Stimulated activated CD4-positive, alpha-beta T cell treated with anti-CD3 and anti-CD28 coated beads, Interleukin-1b, Interleukin-23, amount 100 ng/mL, for 1 hour (primary cell): ENCODE results near the gene NIT1.

Experiments
- DNase-seq, 2 donors: peaks; one replicate each; pipeline ENCODE4 v3.0.0-alpha.2; 2020; ENCODE audit warnings: low read depth in 2 of 2

Gene NIT1

GRCh38 chr1:161084597-161084988 lies 33.3 kb upstream of the NIT1 start:
- no peak for DNase-seq

GRCh38 chr1:161085165-161085564 lies 32.7 kb upstream of the NIT1 start:
- no peak for DNase-seq

- no peak for DNase-seq
Observed at GRCh38 chr1:161086457-161086856, 31.4 kb upstream of the NIT1 start.

- no peak for DNase-seq
Observed at GRCh38 chr1:161088587-161089110, 29.3 kb upstream of the NIT1 start.

GRCh38 chr1:161089251-161089924 lies 28.5 kb upstream of the NIT1 start, which contains the start of gene NECTIN4:
Gene NECTIN4 (minus strand): TSS chr1:161089558. CDS start chr1:161089296, 262 bp downstream.
- no peak for DNase-seq

- DNase-seq: no peak
Observed at GRCh38 chr1:161089938-161090337, 28.0 kb upstream of the NIT1 start.

GRCh38 chr1:161090617-161091016 lies 27.3 kb upstream of the NIT1 start:
- DNase-seq: no peak

- DNase-seq: no peak
Observed at GRCh38 chr1:161091093-161091492, 26.8 kb upstream of the NIT1 start.

- no peak for DNase-seq
Observed at GRCh38 chr1:161091796-161092507, 26.0 kb upstream of the NIT1 start.

- DNase-seq: no peak
Observed at GRCh38 chr1:161092621-161093028, 25.3 kb upstream of the NIT1 start.

- no peak for DNase-seq
Observed at GRCh38 chr1:161094481-161094880, 23.4 kb upstream of the NIT1 start.

- DNase-seq: no peak
Observed at GRCh38 chr1:161095230-161095629, 22.7 kb upstream of the NIT1 start.

GRCh38 chr1:161096015-161096414 lies 21.9 kb upstream of the NIT1 start:
- DNase-seq: no peak

- no peak for DNase-seq
Observed at GRCh38 chr1:161096530-161096929, 21.4 kb upstream of the NIT1 start.

- peak in 1 of 2 donors; percentile 37 for DNase-seq
Observed at GRCh38 chr1:161098210-161099068, 19.5 kb upstream of the NIT1 start, which contains the start of gene KLHDC9. Gene KLHDC9 (plus strand): TSS chr1:161098361. CDS start chr1:161098536, 175 bp downstream.

GRCh38 chr1:161099090-161099802 lies 18.7 kb upstream of the NIT1 start:
- DNase-seq: no peak

- DNase-seq: no peak
Observed at GRCh38 chr1:161100556-161100955, 17.3 kb upstream of the NIT1 start.

- no peak for DNase-seq
Observed at GRCh38 chr1:161106431-161106830, 11.5 kb upstream of the NIT1 start.

- no peak for DNase-seq
Observed at GRCh38 chr1:161111117-161111516, 6.8 kb upstream of the NIT1 start.

GRCh38 chr1:161111527-161111926 lies 6.4 kb upstream of the NIT1 start:
- DNase-seq: no peak

- no peak for DNase-seq
Observed at GRCh38 chr1:161113915-161114314, 4.0 kb upstream of the NIT1 start.
